Right lobe of liver (tissue), 4 donors: ENCODE data around the gene NCKAP5.

ENCODE experiments used
- POLR2A ChIP-seq: fragments of 450-650 bp; IDR thresholded peaks from one replicate; pipeline ENCODE4 v1.6.1; 2017; ENCODE audit warnings: antibody characterized with exemption, mild to moderate bottlenecking
- TF ChIP-seq, protein P1 (sequence below), 4 donors: fragments of 200-600 bp in 3 of 4; fragments of 450-650 bp in 1 of 4; IDR thresholded peaks; one replicate each; pipeline versions ENCODE4 v1.5.1 to v1.8.0; 2016 to 2022; ENCODE audit warnings: antibody characterized with exemption in 4 of 4, mild to moderate bottlenecking in 2 of 4
- donor health status: DM: no; HTN: no; CAD: no.
- donor health status: DM: no; HTN: no; CAD: no.
- donor health status: DM: no; HTN: yes; CAD: no.

- TF ChIP-seq, protein P1, sequence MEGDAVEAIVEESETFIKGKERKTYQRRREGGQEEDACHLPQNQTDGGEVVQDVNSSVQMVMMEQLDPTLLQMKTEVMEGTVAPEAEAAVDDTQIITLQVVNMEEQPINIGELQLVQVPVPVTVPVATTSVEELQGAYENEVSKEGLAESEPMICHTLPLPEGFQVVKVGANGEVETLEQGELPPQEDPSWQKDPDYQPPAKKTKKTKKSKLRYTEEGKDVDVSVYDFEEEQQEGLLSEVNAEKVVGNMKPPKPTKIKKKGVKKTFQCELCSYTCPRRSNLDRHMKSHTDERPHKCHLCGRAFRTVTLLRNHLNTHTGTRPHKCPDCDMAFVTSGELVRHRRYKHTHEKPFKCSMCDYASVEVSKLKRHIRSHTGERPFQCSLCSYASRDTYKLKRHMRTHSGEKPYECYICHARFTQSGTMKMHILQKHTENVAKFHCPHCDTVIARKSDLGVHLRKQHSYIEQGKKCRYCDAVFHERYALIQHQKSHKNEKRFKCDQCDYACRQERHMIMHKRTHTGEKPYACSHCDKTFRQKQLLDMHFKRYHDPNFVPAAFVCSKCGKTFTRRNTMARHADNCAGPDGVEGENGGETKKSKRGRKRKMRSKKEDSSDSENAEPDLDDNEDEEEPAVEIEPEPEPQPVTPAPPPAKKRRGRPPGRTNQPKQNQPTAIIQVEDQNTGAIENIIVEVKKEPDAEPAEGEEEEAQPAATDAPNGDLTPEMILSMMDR (IDR thresholded peaks at IDR 0.05) = no peak
- no peak for TF ChIP-seq POLR2A
These were observed 251.7 kb downstream of the NCKAP5 start for GRCh38 chr2:133316557-133316956.
